IMR-90 (cell line): ENCODE measurements around the gene NACC1.

Experiments
- BHLHE40 ChIP-seq: fragments of 150-350 bp; IDR thresholded peaks from 2 replicates; pipeline ENCODE4 v1.6.1; 2016; ENCODE audit warnings: mild to moderate bottlenecking, low read depth, low read length
- CEBPB ChIP-seq: IDR thresholded peaks from 2 replicates; pipeline ENCODE4 v1.6.1; 2012; ENCODE audit warnings: low read depth, low read length, improper control_type of control experiment
- MAFK ChIP-seq: IDR thresholded peaks from 2 replicates; pipeline ENCODE4 v1.6.1; 2012; ENCODE audit warnings: low read depth, low read length, improper control_type of control experiment

GRCh38 chr19:13076787-13077186 is 41.3 kb upstream of the NACC1 start:
- TF ChIP-seq MAFK (no peak), BHLHE40 (no peak), CEBPB (no peak)
